SK-N-SH treated with all-trans-retinoic acid at 6 μM for 48 hours (cell line): Measurements from ENCODE around the gene CDH8.
"Not testable (repeated sequence)": the region's sequence is repeated elsewhere in the genome, so short reads cannot be mapped to it uniquely, and the experiment has no call there.

Experiments used
- ATAC-seq: fragments of 200-7000 bp; cut with Tn5 transposase; 3 replicates; pipeline ENCODE4 v1.9.1; 2020; ENCODE audit warnings: mild to moderate bottlenecking, moderate library complexity
- ARNTL ChIP-seq: fragments of 450-650 bp; formaldehyde crosslinking; IDR thresholded peaks from 2 replicates; pipeline ENCODE4 v1.5.0; 2020; ENCODE audit warnings: low read depth, mild to moderate bottlenecking, moderate library complexity, borderline replicate concordance
- BACH2 ChIP-seq: fragments of 250-450 bp; sonication (Bioruptor Pico); IDR thresholded peaks from 2 replicates; pipeline ENCODE4 v1.9.0; 2021; ENCODE audit warnings: mild to moderate bottlenecking, borderline replicate concordance
- ESRRG ChIP-seq: fragments of 250-450 bp; sonication (Bioruptor Pico); IDR thresholded peaks from 2 replicates; pipeline ENCODE4 v1.6.1; 2021; ENCODE audit warnings: mild to moderate bottlenecking
- GLIS3 ChIP-seq: fragments of 250-450 bp; sonication (Bioruptor Pico); IDR thresholded peaks from 2 replicates; pipeline ENCODE4 v1.5.0; 2020; ENCODE audit warnings: mild to moderate bottlenecking, moderate library complexity
- ISL1 ChIP-seq: fragments of 250-450 bp; sonication (Bioruptor Pico); IDR thresholded peaks from 2 replicates; pipeline ENCODE4 v2.1.2; 2022; ENCODE audit warnings: mild to moderate bottlenecking, moderate library complexity
- OSR1 ChIP-seq: fragments of 250-450 bp; sonication (Bioruptor Pico); IDR thresholded peaks from 2 replicates; pipeline ENCODE4 v1.8.0; 2022; ENCODE audit warnings: moderate library complexity, mild to moderate bottlenecking, inconsistent platforms
- PPARA ChIP-seq: fragments of 250-450 bp; sonication (Bioruptor Pico); IDR thresholded peaks from 2 replicates; pipeline ENCODE4 v1.5.0; 2020; ENCODE audit warnings: mild to moderate bottlenecking, borderline replicate concordance
- RARB ChIP-seq: fragments of 250-450 bp; sonication (Bioruptor Pico); IDR thresholded peaks from 2 replicates; pipeline ENCODE4 v1.8.0; 2021; ENCODE audit warnings: mild to moderate bottlenecking, moderate library complexity
- SNAI2 ChIP-seq: fragments of 250-450 bp; sonication (Bioruptor Pico); IDR thresholded peaks from 2 replicates; pipeline ENCODE4 v1.5.0; 2020; ENCODE audit warnings: mild to moderate bottlenecking, moderate library complexity
- TOX ChIP-seq: fragments of 250-450 bp; sonication (Bioruptor Pico); IDR thresholded peaks from 2 replicates; pipeline ENCODE4 v1.8.0; 2021; ENCODE audit warnings: mild to moderate bottlenecking, moderate library complexity, borderline replicate concordance
- ZC3H10 ChIP-seq: fragments of 250-450 bp; sonication (Bioruptor Pico); IDR thresholded peaks from 2 replicates; pipeline ENCODE4 v1.5.1; 2021; ENCODE audit warnings: mild to moderate bottlenecking, moderate library complexity
- ZFP3 ChIP-seq: fragments of 250-450 bp; sonication (Bioruptor Pico); IDR thresholded peaks from 2 replicates; pipeline ENCODE4 v1.5.0; 2020; ENCODE audit warnings: mild to moderate bottlenecking, moderate library complexity
- ZFP30 ChIP-seq: fragments of 450-650 bp; formaldehyde crosslinking; IDR thresholded peaks from 2 replicates; pipeline ENCODE4 v1.5.0; 2022; ENCODE audit warnings: mild to moderate bottlenecking, moderate library complexity
- ZNF565 ChIP-seq: fragments of 450-650 bp; formaldehyde crosslinking; conservative IDR thresholded peaks from 2 replicates; pipeline ENCODE4 v1.5.0; 2020; ENCODE audit warnings: low read depth, mild to moderate bottlenecking, moderate library complexity
- ZNF70 ChIP-seq: fragments of 450-650 bp; formaldehyde crosslinking; IDR thresholded peaks from 2 replicates; pipeline ENCODE4 v1.5.0; 2020; ENCODE audit warnings: mild to moderate bottlenecking, moderate library complexity
- TF ChIP-seq, protein P1 (sequence below): fragments of 250-450 bp; sonication (Bioruptor Pico); IDR thresholded peaks from 2 replicates; pipeline ENCODE4 v1.5.1; 2020; ENCODE audit warnings: low read depth, mild to moderate bottlenecking, moderate library complexity
- TF ChIP-seq, protein P2 (sequence below): fragments of 250-450 bp; sonication (Bioruptor Pico); IDR thresholded peaks from 2 replicates; pipeline ENCODE4 v1.8.0; 2021; ENCODE audit warnings: low read depth, mild to moderate bottlenecking, moderate library complexity, borderline replicate concordance
- TF ChIP-seq, protein P3 (sequence below): fragments of 250-450 bp; sonication (Bioruptor Pico); IDR thresholded peaks from 2 replicates; pipeline ENCODE4 v1.5.0; 2020; ENCODE audit warnings: mild to moderate bottlenecking, moderate library complexity
- TF ChIP-seq, protein P4 (sequence below): fragments of 250-450 bp; sonication (Bioruptor Pico); IDR thresholded peaks from 2 replicates; pipeline ENCODE4 v1.5.1; 2021; ENCODE audit warnings: mild to moderate bottlenecking, moderate library complexity

The CDH8 gene

DNA sequence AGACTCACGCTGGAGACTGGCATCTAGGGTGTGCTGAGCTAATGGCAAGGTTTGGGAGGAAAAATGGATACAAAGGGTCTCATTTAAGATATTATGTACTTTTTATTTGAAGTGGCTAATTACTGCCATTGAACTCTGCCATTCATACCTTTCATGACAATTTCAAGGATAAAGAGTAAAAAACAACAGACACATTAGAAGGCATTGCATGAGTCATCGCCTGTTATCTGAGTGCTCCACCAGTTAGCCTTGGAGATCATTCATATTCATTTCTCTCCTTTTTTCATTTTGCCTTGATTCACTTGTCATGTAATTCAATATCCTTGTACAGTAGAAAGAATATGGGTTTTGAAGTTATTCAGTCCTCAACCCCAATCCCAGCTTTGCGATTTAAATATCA, 109.5 kb downstream of the CDH8 start (continued):
- TF ChIP-seq ZNF565 (CRISPR knock-in tag) (no peak), SNAI2 (CRISPR knock-in tag) (no peak), TOX (CRISPR knock-in tag) (no peak)
- TF ChIP-seq, protein P1, sequence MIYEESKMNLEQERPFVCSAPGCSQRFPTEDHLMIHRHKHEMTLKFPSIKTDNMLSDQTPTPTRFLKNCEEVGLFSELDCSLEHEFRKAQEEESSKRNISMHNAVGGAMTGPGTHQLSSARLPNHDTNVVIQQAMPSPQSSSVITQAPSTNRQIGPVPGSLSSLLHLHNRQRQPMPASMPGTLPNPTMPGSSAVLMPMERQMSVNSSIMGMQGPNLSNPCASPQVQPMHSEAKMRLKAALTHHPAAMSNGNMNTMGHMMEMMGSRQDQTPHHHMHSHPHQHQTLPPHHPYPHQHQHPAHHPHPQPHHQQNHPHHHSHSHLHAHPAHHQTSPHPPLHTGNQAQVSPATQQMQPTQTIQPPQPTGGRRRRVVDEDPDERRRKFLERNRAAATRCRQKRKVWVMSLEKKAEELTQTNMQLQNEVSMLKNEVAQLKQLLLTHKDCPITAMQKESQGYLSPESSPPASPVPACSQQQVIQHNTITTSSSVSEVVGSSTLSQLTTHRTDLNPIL (CRISPR knock-in tag): no peak

DNA sequence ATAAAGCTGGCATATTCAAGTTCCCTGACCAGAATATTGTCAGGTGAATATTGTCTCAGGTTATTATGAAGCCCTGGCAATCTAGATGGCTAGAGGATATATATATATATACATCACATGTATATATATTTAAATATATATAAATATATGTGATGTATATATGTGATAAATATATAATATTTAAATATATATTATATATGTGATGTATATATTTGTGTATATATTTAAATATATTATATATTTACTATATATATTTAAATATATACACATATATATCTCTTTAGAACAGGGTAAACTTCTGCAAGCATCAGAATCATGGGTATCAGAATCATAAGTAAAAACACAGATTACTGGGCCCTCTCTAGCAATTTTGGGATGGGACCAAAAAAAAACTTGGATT, 112.6 kb downstream of the CDH8 start:
- TF ChIP-seq ZNF565 (CRISPR knock-in tag) (no peak), OSR1 (CRISPR knock-in tag) (no peak), TOX (CRISPR knock-in tag) (no peak), PPARA (CRISPR knock-in tag) (no peak), RARB (no peak), ESRRG (CRISPR knock-in tag) (no peak), ARNTL (no peak), ZC3H10 (CRISPR knock-in tag) (no peak), SNAI2 (CRISPR knock-in tag) (no peak), ZFP3 (CRISPR knock-in tag) (no peak), ZNF70 (CRISPR knock-in tag) (no peak), ZFP30 (CRISPR knock-in tag) (no peak), BACH2 (CRISPR knock-in tag) (no peak), GLIS3 (CRISPR knock-in tag) (no peak)
- TF ChIP-seq, protein P1 (CRISPR knock-in tag): no peak
- TF ChIP-seq, protein P2, sequence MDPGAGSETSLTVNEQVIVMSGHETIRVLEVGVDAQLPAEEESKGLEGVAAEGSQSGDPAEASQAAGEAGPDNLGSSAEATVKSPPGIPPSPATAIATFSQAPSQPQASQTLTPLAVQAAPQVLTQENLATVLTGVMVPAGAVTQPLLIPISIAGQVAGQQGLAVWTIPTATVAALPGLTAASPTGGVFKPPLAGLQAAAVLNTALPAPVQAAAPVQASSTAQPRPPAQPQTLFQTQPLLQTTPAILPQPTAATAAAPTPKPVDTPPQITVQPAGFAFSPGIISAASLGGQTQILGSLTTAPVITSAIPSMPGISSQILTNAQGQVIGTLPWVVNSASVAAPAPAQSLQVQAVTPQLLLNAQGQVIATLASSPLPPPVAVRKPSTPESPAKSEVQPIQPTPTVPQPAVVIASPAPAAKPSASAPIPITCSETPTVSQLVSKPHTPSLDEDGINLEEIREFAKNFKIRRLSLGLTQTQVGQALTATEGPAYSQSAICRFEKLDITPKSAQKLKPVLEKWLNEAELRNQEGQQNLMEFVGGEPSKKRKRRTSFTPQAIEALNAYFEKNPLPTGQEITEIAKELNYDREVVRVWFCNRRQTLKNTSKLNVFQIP: no peak
- TF ChIP-seq, protein P3, sequence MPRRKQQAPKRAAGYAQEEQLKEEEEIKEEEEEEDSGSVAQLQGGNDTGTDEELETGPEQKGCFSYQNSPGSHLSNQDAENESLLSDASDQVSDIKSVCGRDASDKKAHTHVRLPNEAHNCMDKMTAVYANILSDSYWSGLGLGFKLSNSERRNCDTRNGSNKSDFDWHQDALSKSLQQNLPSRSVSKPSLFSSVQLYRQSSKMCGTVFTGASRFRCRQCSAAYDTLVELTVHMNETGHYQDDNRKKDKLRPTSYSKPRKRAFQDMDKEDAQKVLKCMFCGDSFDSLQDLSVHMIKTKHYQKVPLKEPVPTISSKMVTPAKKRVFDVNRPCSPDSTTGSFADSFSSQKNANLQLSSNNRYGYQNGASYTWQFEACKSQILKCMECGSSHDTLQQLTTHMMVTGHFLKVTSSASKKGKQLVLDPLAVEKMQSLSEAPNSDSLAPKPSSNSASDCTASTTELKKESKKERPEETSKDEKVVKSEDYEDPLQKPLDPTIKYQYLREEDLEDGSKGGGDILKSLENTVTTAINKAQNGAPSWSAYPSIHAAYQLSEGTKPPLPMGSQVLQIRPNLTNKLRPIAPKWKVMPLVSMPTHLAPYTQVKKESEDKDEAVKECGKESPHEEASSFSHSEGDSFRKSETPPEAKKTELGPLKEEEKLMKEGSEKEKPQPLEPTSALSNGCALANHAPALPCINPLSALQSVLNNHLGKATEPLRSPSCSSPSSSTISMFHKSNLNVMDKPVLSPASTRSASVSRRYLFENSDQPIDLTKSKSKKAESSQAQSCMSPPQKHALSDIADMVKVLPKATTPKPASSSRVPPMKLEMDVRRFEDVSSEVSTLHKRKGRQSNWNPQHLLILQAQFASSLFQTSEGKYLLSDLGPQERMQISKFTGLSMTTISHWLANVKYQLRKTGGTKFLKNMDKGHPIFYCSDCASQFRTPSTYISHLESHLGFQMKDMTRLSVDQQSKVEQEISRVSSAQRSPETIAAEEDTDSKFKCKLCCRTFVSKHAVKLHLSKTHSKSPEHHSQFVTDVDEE: no peak
- TF ChIP-seq, protein P4, sequence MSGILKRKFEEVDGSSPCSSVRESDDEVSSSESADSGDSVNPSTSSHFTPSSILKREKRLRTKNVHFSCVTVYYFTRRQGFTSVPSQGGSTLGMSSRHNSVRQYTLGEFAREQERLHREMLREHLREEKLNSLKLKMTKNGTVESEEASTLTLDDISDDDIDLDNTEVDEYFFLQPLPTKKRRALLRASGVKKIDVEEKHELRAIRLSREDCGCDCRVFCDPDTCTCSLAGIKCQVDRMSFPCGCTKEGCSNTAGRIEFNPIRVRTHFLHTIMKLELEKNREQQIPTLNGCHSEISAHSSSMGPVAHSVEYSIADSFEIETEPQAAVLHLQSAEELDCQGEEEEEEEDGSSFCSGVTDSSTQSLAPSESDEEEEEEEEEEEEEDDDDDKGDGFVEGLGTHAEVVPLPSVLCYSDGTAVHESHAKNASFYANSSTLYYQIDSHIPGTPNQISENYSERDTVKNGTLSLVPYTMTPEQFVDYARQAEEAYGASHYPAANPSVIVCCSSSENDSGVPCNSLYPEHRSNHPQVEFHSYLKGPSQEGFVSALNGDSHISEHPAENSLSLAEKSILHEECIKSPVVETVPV (CRISPR knock-in tag): no peak
- no peak for ATAC-seq

DNA sequence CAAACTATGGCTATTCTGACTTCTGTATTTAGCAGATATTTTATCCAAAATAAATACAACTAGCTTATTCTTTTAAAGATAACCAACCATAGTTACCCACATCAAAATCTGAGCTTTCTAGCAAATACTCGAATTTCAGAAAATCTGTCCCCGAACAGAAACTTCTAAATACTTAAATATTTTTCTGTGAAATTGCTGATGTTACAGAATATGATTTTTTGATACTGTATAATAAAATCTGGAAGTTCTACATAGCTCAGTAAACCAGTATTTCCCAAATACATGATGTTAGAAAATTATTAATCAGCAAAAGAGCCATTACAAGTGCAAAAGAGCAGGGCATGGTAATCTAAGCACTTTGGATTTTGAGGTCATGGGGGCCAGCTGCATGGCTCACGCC, 114.9 kb downstream of the CDH8 start:
- no peak for TF ChIP-seq ZC3H10 (CRISPR knock-in tag)
- no peak for TF ChIP-seq ZNF565 (CRISPR knock-in tag)
- no peak for TF ChIP-seq ZNF70 (CRISPR knock-in tag)
- no peak for TF ChIP-seq GLIS3 (CRISPR knock-in tag)
- no peak for TF ChIP-seq ISL1
- no peak for TF ChIP-seq RARB
- ATAC-seq: no peak

DNA sequence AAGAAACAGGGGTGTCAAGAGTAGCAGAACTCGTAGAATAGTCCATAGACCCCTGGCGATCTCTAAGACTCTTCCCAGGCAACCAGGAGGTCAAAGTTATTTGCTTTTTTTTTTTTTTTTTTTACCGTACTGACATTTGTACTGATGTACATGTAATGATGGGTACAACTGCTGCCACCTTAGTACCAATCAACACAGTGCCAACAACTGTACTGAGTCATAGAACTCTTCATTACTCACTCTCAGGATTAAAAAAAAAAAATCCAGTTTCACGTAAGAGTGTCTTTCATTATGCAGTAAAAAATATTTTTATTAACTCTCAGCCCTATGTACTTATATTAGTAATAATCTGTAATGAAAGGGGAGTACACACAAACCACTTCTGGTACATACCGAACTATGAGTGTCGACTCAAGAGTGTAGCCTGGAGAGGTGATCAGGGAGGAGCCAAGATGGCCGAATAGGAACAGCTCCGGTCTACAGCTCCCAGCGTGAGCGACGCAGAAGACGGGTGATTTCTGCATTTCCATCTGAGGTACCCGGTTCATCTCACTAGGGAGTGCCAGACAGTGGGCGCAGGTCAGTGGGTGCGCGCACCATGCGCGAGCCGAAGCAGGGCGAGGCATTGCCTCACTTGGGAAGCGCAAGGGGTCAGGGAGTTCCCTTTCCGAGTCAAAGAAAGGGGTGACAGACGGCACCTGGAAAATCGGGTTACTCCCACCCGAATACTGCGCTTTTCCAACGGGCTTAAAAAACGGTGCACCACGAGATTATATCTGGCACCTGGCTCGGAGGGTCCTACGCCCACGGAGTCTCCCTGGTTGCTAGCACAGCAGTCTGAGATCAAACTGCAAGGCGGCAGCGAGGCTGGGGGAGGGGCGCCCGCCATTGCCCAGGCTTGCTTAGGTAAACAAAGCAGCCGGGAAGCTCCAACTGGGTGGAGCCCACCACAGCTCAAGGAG, 118.1 kb downstream of the CDH8 start:
- not testable (repeated sequence) for ATAC-seq
